Inflammatory macrophage (primary cell): ENCODE results near the gene CLIC5.

Experiments
- DNase-seq, 2 donors: peaks; one replicate each; pipeline ENCODE4 v3.0.0-alpha.2; 2020 to 2022

CLIC5 gene

GRCh38 chr6:45997875-45998506 lies 17.7 kb downstream of the CLIC5 start:
- no peak for DNase-seq

GRCh38 chr6:45991189-45991588 lies 24.5 kb downstream of the CLIC5 start:
- DNase-seq = no peak

GRCh38 chr6:45990162-45990561 lies 25.5 kb downstream of the CLIC5 start:
- DNase-seq = no peak

GRCh38 chr6:45988635-45989034 lies 27.0 kb downstream of the CLIC5 start:
- DNase-seq = no peak

GRCh38 chr6:45987856-45988255 lies 27.8 kb downstream of the CLIC5 start:
- DNase-seq = no peak

GRCh38 chr6:45986746-45987274 lies 28.9 kb downstream of the CLIC5 start:
- DNase-seq = no peak

GRCh38 chr6:45984788-45985425 lies 30.8 kb downstream of the CLIC5 start:
- DNase-seq = no peak

GRCh38 chr6:45984347-45984746 lies 31.3 kb downstream of the CLIC5 start:
- DNase-seq = no peak

- DNase-seq = no peak
Observed at GRCh38 chr6:45983062-45983461, 32.6 kb downstream of the CLIC5 start.

GRCh38 chr6:45982280-45983036 lies 33.2 kb downstream of the CLIC5 start:
- DNase-seq = no peak

GRCh38 chr6:45981046-45981445 lies 34.6 kb downstream of the CLIC5 start:
- no peak for DNase-seq

GRCh38 chr6:45979311-45979710 lies 36.3 kb downstream of the CLIC5 start:
- DNase-seq = peak in 1 of 2 donors; percentile 18

- DNase-seq = no peak
Observed at GRCh38 chr6:45974596-45974995, 41.1 kb downstream of the CLIC5 start.

- DNase-seq = no peak
Observed at GRCh38 chr6:45972795-45973503, 42.7 kb downstream of the CLIC5 start.

- DNase-seq = no peak
Observed at GRCh38 chr6:45971287-45971686, 44.4 kb downstream of the CLIC5 start.

- peak; percentile 18 to 37 for DNase-seq
Observed at GRCh38 chr6:45970326-45970725, 45.3 kb downstream of the CLIC5 start.

GRCh38 chr6:45969883-45970282 lies 45.8 kb downstream of the CLIC5 start:
- DNase-seq = no peak

- no peak for DNase-seq
Observed at GRCh38 chr6:45969026-45969425, 46.6 kb downstream of the CLIC5 start.

GRCh38 chr6:45967363-45967762 lies 48.3 kb downstream of the CLIC5 start:
- DNase-seq = no peak

- DNase-seq = no peak
Observed at GRCh38 chr6:45966797-45967196, 48.9 kb downstream of the CLIC5 start.

- no peak for DNase-seq
Observed at GRCh38 chr6:45966340-45966739, 49.3 kb downstream of the CLIC5 start.

- DNase-seq = no peak
Observed at GRCh38 chr6:45965792-45966191, 49.9 kb downstream of the CLIC5 start.

GRCh38 chr6:45965007-45965406 lies 50.7 kb downstream of the CLIC5 start:
- no peak for DNase-seq
